Fibroblast of mammary gland (primary cell): ENCODE data around the gene RNF227.

Experiments used
- DNase-seq: peaks from one replicate; pipeline ENCODE4 v3.0.0-alpha.2; 2010; ENCODE audit warnings: low read depth
- H3K4me3 ChIP-seq: 2 replicates; pipeline ENCODE4 v1.5.1; 2011; ENCODE audit warnings: low read depth, mild to moderate bottlenecking, low read length, moderate library complexity; ENCODE audit not compliant: control insufficient read depth
- TF ChIP-seq, protein P1 (sequence below): conservative IDR thresholded peaks from 2 replicates; pipeline ENCODE4 v1.5.1; 2011; ENCODE audit warnings: low read depth, low read length, inconsistent platforms; ENCODE audit not compliant: control insufficient read depth, insufficient read depth

The RNF227 gene

DNA sequence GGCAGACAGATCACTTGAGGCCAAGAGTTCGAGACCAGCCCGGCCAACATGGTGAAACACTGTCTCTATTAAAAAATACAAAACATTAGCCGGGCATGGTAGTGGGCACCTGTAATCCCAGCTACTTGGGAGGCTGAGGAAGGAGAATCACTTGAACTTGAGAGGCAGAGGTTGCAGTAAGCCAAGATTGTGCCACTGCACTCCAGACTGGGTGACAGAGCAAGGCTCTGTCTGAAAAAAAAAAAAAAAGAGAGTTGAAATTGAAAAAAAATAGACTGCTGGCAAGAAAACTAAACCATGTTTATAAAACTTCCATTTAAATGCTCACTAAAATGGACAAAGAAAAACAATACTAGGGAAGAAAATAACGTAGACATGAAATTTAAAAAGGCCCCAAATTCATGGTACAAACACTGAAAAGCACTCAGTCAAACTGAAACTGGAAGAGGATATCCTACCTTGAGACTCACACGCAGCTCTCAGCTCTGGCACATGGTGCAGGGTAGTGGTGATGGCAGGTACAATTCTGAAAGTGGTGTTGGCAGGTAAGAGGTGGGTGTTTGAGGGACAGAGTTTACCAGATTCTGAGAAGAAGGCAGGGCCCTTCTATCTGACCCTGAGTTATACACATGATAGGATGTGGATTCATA, 35.2 kb upstream of the RNF227 start:
- no peak overlapping the region for H3K4me3 ChIP-seq
- no peak for DNase-seq
- TF ChIP-seq, protein P1, sequence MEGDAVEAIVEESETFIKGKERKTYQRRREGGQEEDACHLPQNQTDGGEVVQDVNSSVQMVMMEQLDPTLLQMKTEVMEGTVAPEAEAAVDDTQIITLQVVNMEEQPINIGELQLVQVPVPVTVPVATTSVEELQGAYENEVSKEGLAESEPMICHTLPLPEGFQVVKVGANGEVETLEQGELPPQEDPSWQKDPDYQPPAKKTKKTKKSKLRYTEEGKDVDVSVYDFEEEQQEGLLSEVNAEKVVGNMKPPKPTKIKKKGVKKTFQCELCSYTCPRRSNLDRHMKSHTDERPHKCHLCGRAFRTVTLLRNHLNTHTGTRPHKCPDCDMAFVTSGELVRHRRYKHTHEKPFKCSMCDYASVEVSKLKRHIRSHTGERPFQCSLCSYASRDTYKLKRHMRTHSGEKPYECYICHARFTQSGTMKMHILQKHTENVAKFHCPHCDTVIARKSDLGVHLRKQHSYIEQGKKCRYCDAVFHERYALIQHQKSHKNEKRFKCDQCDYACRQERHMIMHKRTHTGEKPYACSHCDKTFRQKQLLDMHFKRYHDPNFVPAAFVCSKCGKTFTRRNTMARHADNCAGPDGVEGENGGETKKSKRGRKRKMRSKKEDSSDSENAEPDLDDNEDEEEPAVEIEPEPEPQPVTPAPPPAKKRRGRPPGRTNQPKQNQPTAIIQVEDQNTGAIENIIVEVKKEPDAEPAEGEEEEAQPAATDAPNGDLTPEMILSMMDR, result no peak

DNA sequence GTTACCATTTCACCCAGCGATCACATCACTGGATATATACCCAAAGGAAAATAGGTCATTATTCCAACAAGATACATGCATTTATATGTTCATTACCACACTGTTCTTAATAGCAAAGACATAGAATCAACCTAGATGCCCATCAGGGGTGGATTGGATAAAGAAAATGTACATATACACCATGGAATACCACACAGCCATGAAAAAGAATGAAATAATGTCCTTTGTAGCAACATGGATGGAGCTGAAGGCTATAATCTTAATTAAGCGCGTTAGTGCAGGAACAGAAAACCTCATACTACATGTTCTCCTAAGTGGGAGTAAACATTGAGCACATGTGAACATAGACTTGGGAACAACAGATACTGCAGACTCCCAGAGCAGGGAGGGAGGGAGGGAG, 34.5 kb upstream of the RNF227 start:
- H3K4me3 ChIP-seq, result no peak overlapping the region
- TF ChIP-seq, protein P1, result no peak
- no peak for DNase-seq

DNA sequence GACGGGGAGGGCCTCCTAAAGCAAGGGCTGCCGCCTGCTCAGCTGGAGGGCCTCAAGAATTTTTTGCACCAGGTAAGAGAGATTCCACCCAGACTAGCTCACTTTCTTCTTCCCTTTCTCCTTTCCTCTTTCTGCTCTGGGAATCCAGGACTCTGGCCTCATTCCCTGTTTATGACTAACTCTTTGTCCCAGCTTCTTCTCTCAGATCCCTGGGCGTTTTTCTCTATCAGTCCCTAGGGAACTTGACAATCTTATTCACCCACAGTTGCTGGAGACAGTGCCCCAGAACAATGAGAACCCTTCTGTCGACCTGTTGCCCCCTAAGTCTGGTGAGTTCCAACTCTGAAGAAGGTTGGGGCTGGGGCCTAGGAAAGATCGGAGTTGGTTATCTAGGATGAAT, 31.6 kb upstream of the RNF227 start:
- peak; percentile 30 for DNase-seq
- H3K4me3 ChIP-seq, result no peak overlapping the region
- TF ChIP-seq, protein P1, result no peak

DNA sequence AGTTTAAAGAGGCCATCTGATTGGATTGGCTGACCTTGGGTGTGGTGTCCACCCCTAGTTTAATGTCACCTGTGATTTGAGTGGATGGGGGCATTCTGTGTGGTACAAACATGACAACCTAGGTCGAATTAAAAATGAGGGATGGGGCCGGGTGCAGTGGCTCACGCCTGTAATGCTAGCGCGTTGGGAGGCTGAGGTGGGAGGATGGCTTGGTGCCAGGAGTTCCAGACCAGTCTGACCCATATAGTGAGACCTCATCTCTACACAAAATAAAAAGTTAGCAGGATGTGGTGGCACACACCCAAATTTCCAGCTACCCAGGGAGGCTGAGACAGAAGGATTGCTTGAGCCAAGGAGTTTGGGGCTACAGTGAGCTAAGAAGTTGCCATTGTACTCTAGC, 30.4 kb upstream of the RNF227 start:
- H3K4me3 ChIP-seq, result no peak overlapping the region
- DNase-seq, result no peak
- TF ChIP-seq, protein P1, result no peak

DNA sequence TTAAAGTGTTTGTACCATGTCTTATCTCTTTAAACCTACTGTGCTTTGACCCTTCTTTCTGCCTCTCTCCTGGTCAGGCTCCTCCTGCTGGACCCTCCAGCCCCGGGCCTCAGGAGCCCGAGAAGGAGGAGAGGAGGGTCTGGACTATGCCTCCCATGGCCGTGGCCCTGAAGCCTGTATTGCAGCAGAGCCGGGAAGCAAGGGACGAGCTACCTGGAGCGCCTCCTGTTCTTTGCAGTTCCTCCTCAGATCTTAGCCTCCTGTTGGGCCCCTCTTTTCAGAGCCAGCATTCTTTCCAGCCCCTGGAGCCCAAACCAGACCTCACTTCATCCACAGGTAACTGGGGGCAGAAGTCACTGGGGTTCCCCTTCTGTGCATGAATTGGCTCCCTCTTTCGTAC, 29.6 kb upstream of the RNF227 start:
- TF ChIP-seq, protein P1, result no peak
- DNase-seq, result no peak

DNA sequence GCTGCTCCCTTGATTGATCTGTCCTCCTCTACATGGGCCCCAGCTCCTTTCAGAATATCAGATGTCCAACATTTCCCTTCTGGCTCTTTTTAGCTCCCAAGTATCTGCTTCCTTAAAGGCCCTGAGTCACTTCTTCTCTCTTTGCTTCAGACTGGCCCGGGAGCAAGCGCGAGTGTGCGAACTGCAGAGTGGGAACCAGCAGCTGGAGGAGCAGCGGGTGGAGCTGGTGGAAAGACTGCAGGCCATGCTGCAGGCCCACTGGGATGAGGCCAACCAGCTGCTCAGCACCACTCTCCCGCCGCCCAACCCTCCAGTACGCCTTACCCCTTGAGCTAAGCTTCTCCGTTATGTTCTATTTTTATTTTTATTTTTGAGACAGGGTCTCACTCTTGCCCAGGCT, 28.2 kb upstream of the RNF227 start:
- H3K4me3 ChIP-seq, result no peak overlapping the region
- TF ChIP-seq, protein P1, result no peak
- no peak for DNase-seq

More for the DNA sequence above, 29.6 kb upstream of the RNF227 start:
- no peak overlapping the region for H3K4me3 ChIP-seq

DNA sequence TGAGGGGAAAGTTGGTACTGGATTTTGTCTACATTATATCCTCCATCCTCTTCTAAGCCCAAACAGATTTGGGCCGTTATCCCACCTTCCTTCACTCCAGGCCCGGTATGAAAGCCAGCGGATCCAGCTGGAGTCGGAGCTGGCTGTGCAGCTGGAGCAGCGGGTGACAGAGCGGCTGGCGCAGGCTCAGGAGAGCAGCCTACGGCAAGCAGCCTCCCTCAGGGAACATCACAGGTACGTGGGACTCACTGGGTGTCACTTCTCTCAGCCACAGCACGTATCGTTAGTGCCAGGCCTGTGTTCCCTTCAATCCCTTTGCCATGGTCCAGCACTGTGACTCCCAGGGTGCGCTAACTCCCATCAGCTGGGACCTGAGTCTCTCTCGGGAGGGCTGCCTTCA, 27.2 kb upstream of the RNF227 start:
- TF ChIP-seq, protein P1, result no peak

More for the DNA sequence above, 27.2 kb upstream of the RNF227 start:
- H3K4me3 ChIP-seq, result no peak overlapping the region
- no peak for DNase-seq
